HG03175 (cell line): ENCODE data around the gene GJA5.
"Not testable (repeated sequence)": the region's sequence is repeated elsewhere in the genome, so short reads cannot be mapped to it uniquely, and the experiment has no call there.

ENCODE experiments used
- ATAC-seq: cut with Tn5 transposase; IDR thresholded peaks from one replicate; pipeline ENCODE4 v1.9.1; 2021; ENCODE audit warnings: mild to moderate bottlenecking, moderate library complexity; ENCODE audit not compliant: unreplicated experiment

GJA5 gene

DNA sequence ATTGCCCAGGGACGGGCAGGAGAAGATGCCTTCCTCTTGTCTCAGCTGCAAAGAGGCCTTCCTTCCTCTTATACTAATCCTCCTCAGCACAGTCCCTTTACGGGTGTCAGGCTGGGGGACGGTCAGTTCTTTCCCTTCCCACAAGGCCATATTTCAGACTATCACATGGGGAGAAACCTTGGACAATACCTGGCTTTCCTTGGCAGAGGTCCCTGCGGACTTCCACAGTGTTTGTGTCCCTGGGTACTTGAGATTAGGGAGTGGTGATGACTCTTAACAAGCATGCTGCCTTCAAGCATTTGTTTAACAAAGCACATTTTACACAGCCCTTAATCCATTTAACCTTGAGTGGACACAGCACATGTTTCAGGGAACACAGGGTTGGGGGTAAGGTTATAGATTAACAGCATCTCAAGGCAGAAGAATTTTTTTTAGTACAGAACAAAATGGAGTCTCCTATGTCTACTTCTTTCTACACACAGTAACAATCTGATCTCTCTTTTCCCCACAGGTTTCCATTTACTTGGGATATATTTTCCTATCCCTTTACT lies 26.0 kb downstream of the GJA5 start:
- not testable (repeated sequence) for ATAC-seq

DNA sequence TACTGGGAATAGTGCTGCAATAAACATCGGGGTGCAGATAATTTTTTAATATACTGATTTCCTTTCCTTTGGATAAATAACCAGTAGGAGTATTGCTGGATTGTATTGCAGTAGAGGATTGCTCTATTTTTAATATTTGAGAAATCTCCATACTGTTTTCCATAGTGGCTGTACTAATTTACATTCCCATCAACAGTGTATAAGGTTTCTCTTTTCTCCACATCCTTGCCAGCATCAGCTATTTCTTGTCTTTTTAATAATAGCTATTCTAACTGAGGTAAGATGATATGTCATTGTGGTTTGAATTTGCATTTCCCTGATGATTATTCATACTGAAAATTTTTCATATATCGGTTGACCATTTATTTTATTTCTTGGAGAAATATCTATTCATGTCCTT lies 31.1 kb downstream of the GJA5 start:
- no peak for ATAC-seq

- ATAC-seq, result no peak
Measured at GRCh38 chr1:147726168-147726567, 34.2 kb downstream of the GJA5 start.

GRCh38 chr1:147725685-147726084 lies 34.7 kb downstream of the GJA5 start:
- no peak for ATAC-seq

DNA sequence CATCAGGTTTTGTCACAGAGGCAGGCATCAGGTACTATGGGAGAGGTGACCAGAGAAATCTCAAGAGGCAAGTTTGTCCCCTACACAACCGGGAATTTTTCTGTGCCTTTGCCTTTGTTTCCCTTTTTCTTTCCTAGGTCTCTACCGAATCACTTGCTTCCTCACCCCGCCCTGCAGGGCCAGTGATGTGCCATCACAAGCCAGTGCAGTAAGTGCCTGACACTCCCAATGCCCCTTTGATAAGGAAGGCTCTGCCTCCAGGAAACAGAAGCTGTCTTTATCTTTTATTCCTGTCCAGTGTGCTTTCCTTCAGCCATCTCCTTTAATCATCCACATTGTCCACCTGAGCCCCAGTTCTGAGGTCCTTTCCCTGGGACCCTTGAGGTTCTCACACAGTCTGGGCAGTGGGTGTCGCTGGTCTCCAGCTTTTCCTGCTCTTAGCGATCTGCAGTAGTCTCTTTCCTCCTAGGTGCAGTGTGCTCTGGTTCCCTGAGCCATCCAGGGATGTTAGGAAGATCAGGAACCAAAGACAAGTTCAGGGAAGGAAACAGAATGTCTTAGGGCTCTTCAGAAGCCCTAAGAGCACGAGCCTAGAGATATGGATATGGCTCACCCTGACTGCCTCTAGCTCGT lies 36.6 kb downstream of the GJA5 start:
- ATAC-seq, result no peak

GRCh38 chr1:147722124-147722523 lies 38.3 kb downstream of the GJA5 start:
- no peak for ATAC-seq

- ATAC-seq, result no peak
Measured at GRCh38 chr1:147721716-147722115, 38.7 kb downstream of the GJA5 start.

- ATAC-seq, result no peak
Measured at GRCh38 chr1:147720557-147720956, 39.8 kb downstream of the GJA5 start.

GRCh38 chr1:147719711-147720225 lies 40.6 kb downstream of the GJA5 start:
- no peak for ATAC-seq

GRCh38 chr1:147719029-147719698 lies 41.2 kb downstream of the GJA5 start:
- ATAC-seq, result no peak

- no peak for ATAC-seq
Measured at GRCh38 chr1:147717706-147718097, 42.7 kb downstream of the GJA5 start.

GRCh38 chr1:147717051-147717705 lies 43.2 kb downstream of the GJA5 start:
- no peak for ATAC-seq

DNA sequence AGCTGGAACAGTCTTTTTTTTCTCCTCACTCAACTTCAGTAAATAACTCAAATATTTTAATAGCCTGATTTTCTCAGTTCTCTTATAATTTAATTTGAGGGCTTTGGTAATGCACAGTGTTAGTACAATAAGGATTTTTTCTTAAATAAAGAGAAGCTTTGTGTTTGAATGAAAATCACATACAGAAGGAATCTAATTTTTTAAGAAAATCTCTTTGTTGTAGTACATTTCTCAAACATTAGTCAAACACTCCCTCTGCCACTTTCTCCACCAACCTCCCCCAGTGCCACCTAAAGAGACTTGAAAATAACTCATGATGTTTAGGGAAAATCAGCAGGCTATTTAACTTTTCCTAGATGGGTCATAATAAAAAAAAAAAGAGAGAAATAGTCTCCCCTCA lies 47.8 kb downstream of the GJA5 start:
- ATAC-seq, result no peak
